ENCODE measurements around the gene IER5L. TPM values are rescaled to one million over a fixed set of nuclear protein-coding genes. Genes with fewer than 3 reads are reported as not detected.

The IER5L gene
- total RNA-seq, 1 donor from 2014 or later: 37.5 TPM

DNA sequence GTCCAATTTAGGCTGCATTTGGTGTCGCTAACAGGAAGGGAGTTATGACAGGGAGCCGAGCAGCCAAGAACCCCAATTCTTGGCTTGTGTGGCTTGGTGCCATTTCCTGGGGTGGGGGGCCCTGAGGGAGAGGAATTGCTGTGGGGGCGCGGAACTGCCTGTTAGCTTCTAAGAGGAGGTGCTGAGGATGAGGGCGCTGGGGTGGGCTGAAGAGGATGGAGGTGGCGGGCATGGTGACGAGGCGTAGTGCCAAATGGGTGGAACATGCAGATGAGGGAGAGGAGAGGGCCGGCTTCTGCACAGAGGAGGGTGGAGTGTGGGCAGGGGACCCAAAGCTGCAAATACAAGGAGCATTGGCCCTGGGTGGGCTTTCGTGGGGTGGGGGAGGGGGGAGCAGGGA, 27.9 kb downstream of the IER5L start:
- no peak for TF ChIP-seq CTCF (conservative IDR thresholded peaks at IDR 0.05)
- DNase-seq (ENCODE audit: extremely low spot score, unreplicated experiment): no peak
- Mint-ChIP-seq H3K9me3 (no peaks in the 10 kb centered on the region), H3K4me1 (ENCODE audit: unreplicated experiment) (peaks cover 25% of the 10 kb centered on the region), H3K36me3 (peaks cover 8% of the 10 kb centered on the region), H3K4me3 (no peak overlapping the region), H3K27me3 (no peaks in the 10 kb centered on the region), H3K27ac (peak overlapping the region; percentile 27)

- Mint-ChIP-seq H3K4me3 (no peak overlapping the region), H3K9me3 (no peaks in the 10 kb centered on the region), H3K27me3 (no peaks in the 10 kb centered on the region), H3K4me1 (ENCODE audit: unreplicated experiment) (peaks cover 25% of the 10 kb centered on the region), H3K27ac (peak overlapping the region; percentile 27), H3K36me3 (peaks cover 8% of the 10 kb centered on the region)
- no peak for DNase-seq (ENCODE audit: extremely low spot score, unreplicated experiment)
- no peak for TF ChIP-seq CTCF (conservative IDR thresholded peaks at IDR 0.05)
Measured at GRCh38 chr9:129149442-129149841, 28.6 kb downstream of the IER5L start.

GRCh38 chr9:129148463-129149204, 29.4 kb downstream of the IER5L start:
- no peak overlapping the region for H3K4me3 Mint-ChIP-seq
- H3K27ac Mint-ChIP-seq: no peak overlapping the region
- DNase-seq (ENCODE audit: extremely low spot score, unreplicated experiment): no peak

GRCh38 chr9:129146441-129146941, 31.6 kb downstream of the IER5L start:
- H3K4me3 Mint-ChIP-seq: peak overlapping the region; percentile 45

More at GRCh38 chr9:129148463-129149204, 29.4 kb downstream of the IER5L start:
- Mint-ChIP-seq H3K27me3 (no peaks in the 10 kb centered on the region), H3K9me3 (no peaks in the 10 kb centered on the region), H3K4me1 (ENCODE audit: unreplicated experiment) (peaks cover 30% of the 10 kb centered on the region), H3K36me3 (peaks cover 8% of the 10 kb centered on the region)
- no peak for TF ChIP-seq CTCF (conservative IDR thresholded peaks at IDR 0.05)

GRCh38 chr9:129145841-129146292, 32.2 kb downstream of the IER5L start:
- no peak for TF ChIP-seq CTCF (conservative IDR thresholded peaks at IDR 0.05)
- DNase-seq (ENCODE audit: extremely low spot score, unreplicated experiment): no peak
- no peaks in the 10 kb centered on the region for H3K27me3 Mint-ChIP-seq
- H3K36me3 Mint-ChIP-seq: peaks cover 6% of the 10 kb centered on the region
- peaks cover 33% of the 10 kb centered on the region for H3K4me1 Mint-ChIP-seq (ENCODE audit: unreplicated experiment)
- H3K9me3 Mint-ChIP-seq: no peaks in the 10 kb centered on the region
- H3K4me3 Mint-ChIP-seq: peak overlapping the region; percentile 45
- H3K27ac Mint-ChIP-seq: peak overlapping the region; percentile 79

More at GRCh38 chr9:129146441-129146941, 31.6 kb downstream of the IER5L start:
- H3K27ac Mint-ChIP-seq: peak overlapping the region; percentile 79
- DNase-seq (ENCODE audit: extremely low spot score, unreplicated experiment): no peak
- no peaks in the 10 kb centered on the region for H3K9me3 Mint-ChIP-seq
- H3K4me1 Mint-ChIP-seq (ENCODE audit: unreplicated experiment): peaks cover 33% of the 10 kb centered on the region
- H3K36me3 Mint-ChIP-seq: peaks cover 10% of the 10 kb centered on the region
- TF ChIP-seq CTCF (conservative IDR thresholded peaks at IDR 0.05): no peak
- no peaks in the 10 kb centered on the region for H3K27me3 Mint-ChIP-seq
